Nucleus accumbens (tissue), 56 donors: ENCODE results near the gene CRYGN.

Experiments used
- DNase-seq, 56 donors: peaks; one replicate each; lab custom pipeline; 2025; lab: John Stamatoyannopoulos, UW

The CRYGN gene, protein sequence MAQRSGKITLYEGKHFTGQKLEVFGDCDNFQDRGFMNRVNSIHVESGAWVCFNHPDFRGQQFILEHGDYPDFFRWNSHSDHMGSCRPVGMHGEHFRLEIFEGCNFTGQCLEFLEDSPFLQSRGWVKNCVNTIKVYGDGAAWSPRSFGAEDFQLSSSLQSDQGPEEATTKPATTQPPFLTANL

GRCh38 chr7:151439855-151440798 is at the start of gene CRYGN:
CRYGN (minus strand) TSS chr7:151440141; CDS start chr7:151439917, 224 bp downstream.
- DNase-seq = no peak

GRCh38 chr7:151489498-151489897 is 49.6 kb upstream of the CRYGN start:
- no peak for DNase-seq

DNA sequence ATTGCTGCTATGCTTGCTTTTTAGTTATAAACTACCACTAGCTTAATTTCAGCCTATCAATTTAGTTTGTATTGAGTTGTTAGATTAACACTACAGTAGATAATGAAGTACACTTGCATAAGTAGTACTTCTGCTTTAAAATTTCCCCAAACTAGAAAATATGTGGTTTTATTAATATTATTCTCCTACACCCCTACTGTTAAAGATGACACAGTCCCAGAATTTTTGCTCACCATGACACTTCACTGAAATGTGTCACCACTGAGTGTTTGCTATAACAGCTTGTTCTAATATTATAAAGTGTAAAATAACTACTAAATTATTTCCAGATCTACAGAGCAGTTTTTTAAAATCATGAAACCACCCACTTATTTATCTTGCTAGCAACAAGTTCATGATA is 48.2 kb upstream of the CRYGN start:
- DNase-seq = no peak

GRCh38 chr7:151487228-151487627 is 47.3 kb upstream of the CRYGN start:
- no peak for DNase-seq

DNA sequence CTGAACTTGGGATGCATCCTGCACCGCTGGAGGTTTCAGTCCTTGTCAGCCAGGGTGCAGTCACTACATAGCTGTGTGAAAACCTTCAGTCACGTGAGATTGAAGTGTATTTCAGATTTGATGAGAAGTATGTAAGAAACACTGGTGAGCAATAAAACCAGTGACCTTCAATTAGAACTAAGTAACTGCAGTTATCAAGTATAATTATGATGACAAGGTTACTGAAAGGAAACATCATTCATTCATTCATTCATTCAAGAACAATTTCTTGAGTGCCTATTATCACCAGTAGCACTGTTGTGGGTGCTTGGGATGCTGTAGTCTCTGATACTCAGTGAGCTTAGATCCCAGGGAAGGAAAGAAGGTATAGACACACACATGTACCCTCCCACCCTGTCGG is 46.1 kb upstream of the CRYGN start:
- DNase-seq = no peak

DNA sequence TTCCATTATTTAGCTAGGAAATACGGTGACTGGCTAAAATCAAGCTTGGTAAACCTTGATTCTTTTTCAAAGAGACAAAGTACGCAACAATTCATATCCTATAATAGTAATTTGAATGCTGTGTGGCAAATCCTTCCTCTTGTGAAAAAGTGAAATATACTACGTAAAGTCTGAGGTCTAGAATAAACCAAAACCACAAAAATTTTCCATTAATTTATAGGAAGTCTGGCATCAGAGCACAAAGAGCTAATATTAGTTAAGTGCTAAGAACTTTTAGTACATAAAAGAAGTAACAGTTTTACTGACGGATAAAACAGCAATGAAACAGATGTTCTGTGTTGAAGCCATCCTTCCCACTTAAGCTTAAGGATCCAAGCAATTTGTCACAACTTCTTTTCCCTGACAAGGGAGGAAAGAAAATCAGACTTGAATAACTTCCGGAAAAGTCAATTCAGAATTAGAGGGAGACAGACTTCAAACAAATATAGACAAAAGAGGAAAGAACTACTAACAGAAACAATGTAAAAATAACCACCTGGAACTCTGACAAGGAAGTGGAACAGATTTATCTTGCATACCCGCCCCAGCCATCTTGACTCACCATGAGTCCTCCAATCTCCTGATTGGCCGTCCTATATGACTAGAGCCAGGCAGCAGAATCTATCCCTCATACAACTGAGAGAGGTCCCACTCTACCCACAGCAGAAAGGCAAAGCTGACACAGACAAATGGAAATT is 45.2 kb upstream of the CRYGN start:
- peak in 1 of 56 donors; percentile 14 for DNase-seq

DNA sequence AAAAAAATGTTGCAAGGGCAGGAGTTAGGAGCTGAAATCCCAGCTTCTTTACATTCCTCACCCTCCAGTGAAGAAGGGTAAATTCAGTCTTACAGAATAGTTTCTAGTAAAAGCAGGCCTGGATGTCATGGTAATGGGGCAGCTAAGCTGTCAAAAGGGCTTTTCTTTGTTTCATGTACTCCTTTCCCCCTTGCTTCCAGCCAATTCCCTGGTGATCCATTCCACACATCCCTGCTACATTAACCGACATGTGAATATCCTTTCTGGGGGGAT is 43.7 kb upstream of the CRYGN start:
- DNase-seq = no peak

DNA sequence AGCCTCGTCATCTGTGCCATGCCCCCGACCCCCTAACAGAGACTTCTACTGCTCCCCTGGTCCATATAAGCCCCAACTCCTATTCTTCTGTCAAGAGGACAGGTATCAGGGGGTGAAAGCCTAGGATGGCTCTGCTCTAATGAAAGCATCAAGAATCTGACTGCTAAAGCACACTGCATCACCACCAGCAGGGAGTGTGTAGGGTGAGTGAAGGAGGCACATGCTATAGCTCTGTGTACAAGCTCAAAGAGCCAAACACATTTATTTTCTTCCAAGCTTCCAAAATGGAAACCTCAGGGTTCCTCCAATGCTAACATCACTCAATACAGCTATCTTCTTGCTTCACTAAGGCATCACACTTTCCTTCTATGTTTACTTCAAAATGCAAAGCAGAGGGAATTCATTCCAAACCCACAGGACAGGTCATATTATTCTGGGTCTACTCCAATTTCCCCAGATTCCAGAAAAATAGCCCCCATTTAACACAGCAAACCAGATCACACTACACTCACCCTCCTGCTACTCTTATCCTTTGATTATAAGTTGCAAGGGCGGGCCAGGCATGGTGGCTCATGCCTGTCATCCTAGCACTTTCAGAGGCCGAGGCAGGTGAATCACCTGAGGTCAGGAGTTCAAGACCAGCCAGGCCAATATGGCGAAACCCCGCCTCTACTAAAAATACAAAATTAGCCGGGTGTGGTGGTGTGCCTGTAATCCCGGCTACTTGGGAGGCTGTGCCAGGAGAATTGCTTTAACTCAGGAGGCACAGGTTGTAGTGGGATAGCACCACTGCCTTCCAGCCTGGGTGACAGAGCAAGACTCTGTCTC is 43.2 kb upstream of the CRYGN start:
- DNase-seq = no peak

DNA sequence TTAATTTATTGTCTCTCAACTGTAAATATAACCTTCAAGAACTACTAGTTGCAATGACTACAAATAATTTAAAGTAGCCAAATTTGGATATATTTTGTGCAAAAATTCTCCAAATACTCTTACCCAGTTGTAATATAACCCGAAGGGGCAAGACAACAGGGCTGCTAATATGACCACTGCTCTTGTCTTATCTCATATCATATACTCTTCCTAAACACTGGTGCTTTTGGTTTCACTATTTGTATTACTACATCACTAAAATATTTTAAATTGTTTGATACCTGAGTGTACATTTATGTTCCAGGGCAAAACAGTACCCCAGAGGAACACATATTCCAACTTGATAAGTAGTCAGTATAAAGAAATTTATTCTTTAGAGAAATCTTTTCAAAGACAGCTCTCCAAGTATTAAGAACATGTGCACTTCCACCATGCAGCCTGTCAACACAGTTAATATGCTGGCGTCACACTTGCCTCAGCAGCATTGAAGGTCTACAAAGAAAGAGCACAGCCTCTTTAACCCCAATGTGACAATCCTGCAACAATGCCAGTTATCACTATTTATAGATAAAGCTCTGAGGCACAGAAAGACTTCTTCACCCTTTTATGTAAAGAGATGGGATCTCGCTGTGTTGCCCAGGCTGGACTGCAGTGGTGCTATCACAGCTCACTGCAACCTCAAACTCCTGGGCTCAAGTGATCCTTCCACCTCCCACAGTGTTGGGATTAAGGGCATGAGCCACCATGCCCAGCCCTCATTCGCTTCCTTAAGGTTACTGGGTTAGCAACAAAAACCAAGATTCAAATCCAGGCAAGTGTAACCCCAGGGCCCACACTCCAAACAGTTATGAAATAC is 41.9 kb upstream of the CRYGN start:
- DNase-seq = no peak

DNA sequence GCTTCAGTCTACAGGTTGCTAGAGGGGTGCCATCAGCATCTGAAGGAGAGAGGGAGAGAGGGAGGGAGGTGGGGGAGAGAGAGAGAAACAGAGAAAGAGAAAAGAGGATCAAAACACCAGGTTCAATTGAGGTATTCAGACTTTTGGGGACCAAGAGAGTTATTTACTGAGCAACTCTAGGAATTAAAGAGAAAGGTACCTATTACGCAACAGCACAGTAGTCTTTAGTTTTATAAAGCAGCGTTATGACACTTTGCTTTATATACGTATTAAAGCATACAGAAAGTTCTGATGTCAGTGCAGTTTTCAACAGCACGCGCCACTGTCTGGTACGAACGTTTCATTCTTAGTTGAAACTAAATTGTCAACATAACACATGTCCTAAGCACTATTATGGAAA is 37.9 kb upstream of the CRYGN start:
- no peak for DNase-seq

- DNase-seq = no peak
Observed at GRCh38 chr7:151472644-151473380, 32.9 kb upstream of the CRYGN start.

DNA sequence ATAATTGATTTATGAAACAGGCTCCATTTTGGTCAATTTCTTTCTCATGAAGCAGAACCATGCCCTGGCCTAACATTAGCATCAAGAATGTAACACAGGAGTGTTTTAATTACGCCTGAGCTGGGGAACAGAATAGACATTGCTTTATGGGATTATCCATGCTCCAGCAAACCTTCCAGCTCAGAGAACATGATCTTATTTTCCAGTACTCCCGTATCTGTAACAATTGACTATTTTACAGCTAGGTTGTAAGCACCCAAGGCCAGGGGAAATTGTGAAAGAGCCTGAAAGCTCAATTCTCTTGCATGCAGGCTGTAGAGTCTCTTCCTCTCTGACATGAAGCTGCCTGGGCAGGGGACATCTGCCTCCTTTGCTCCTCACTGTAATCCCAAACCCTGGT is 30.8 kb upstream of the CRYGN start:
- DNase-seq = no peak

- DNase-seq = no peak
Observed at GRCh38 chr7:151469281-151469680, 29.3 kb upstream of the CRYGN start.

DNA sequence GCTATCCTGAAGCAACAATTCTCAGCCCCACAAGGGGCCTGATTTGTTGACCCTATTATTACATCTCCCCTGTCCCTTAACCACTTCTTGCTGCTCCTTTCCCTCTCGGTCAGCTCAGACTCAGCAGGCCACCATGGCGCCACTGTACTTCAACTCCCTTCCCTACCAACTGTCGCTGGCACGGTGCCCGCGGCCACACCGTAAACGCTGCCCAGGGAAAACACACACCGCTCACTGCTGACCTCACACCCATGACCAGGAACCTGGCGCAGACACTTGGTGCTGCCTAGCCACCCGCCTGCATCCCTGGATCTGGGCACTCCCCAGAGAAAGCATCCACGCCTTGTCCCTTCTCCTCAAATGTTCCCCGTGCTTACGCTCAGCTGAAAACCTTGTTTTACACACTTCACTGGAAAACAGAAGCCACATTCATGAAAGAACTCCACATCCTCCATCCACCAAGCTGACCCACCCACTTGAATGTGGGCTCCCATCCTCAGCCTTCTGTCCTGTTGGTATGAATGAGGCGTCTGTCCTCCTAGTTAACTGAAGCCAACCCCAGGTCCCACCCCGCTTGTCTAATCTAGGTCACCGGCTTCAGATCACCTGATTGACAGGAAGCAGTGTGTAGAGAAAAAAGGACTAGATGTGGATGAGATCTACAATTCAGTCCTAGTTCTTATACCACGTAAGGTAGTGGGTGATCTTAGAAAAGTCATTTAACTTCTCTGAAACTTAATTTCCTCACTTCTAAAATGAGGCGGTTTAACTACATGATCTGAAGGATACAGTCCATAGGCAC is 28.5 kb upstream of the CRYGN start:
- peak in 6 of 56 donors; percentile 7 to 43 (median 21) for DNase-seq

- DNase-seq = no peak
Observed at GRCh38 chr7:151465169-151465568, 25.2 kb upstream of the CRYGN start.

DNA sequence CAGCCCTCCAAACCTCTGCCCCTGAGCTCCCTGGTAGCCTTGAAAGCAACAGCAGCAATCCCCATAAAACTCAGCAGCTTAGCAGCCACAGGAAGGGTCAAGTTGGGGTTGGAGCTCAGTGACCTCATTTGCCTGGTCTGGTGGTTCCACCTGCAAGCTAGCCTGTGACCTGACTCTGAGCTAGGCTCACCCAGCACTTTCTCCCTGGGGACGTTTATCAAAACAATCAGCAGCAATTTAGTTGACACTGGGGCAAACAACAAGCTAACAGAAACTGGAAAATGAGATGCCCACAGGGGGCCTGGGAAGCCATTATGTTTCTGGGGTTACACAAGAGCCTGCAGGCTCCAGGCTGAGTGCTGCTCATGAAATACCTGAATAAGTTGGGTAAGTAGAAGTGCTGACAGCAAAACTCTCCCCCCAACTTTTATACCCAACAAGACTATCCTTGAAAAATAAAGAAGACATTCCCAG is 22.4 kb upstream of the CRYGN start:
- DNase-seq = no peak

GRCh38 chr7:151461942-151462230 is 21.9 kb upstream of the CRYGN start:
- no peak for DNase-seq
